Keratinocyte (primary cell): ENCODE data around the gene BBS7. TPM values are rescaled to one million over a fixed set of nuclear protein-coding genes. Genes with fewer than 3 reads are reported as not detected.

ENCODE experiments used
- DNase-seq: peaks from one replicate; pipeline ENCODE4 v3.0.0-alpha.2; 2011; ENCODE audit warnings: low read depth, missing footprints, low spot score
- FAIRE-seq: peaks from 2 replicates; lab custom pipeline; 2011; peaks lifted over from hg19 to GRCh38; lab: Jason Lieb, UNC
- H2AFZ ChIP-seq: 2 replicates; pipeline ENCODE4 v1.6.0; 2012; ENCODE audit warnings: low read length, control low read depth, inconsistent platforms; ENCODE audit not compliant: control insufficient read depth
- H3K27ac ChIP-seq: 2 replicates; pipeline ENCODE4 v1.5.1; 2011; ENCODE audit warnings: low read length; ENCODE audit not compliant: control insufficient read depth, insufficient read depth
- H3K27me3 ChIP-seq: 3 replicates; pipeline ENCODE4 v1.6.0; 2011; ENCODE audit warnings: low read length; ENCODE audit not compliant: control insufficient read depth, insufficient read depth; ENCODE audit errors: extremely low read depth
- H3K36me3 ChIP-seq, 2 experiments: 2 replicates in 1 of 2; 3 replicates in 1 of 2; pipeline ENCODE4 v1.5.1; 2011; ENCODE audit warnings: low read length in 2 of 2, mild to moderate bottlenecking in 1 of 2; ENCODE audit not compliant: control insufficient read depth in 2 of 2, insufficient read depth in 2 of 2; ENCODE audit errors: extremely low read depth in 1 of 2
- H3K4me1 ChIP-seq: 3 replicates; pipeline ENCODE4 v1.5.1; 2011; ENCODE audit warnings: low read length; ENCODE audit not compliant: control insufficient read depth, insufficient read depth; ENCODE audit errors: extremely low read depth
- H3K4me2 ChIP-seq: 3 replicates; pipeline ENCODE4 v1.6.0; 2011; ENCODE audit warnings: low read depth, low read length; ENCODE audit not compliant: control insufficient read depth, insufficient read depth; ENCODE audit errors: extremely low read depth
- H3K4me3 ChIP-seq, 3 experiments: fragments of 200-600 bp in 1 of 3; sonication (generic) in 1 of 3; 2 replicates in 2 of 3; 3 replicates in 1 of 3; pipeline ENCODE4 v1.5.1; 2011 to 2016; ENCODE audit warnings: low read length in 3 of 3, mild to moderate bottlenecking in 3 of 3, control low read depth in 2 of 3, inconsistent platforms in 1 of 3, low read depth in 1 of 3, mixed read lengths in 1 of 3, mixed run types in 1 of 3, moderate library complexity in 1 of 3; ENCODE audit not compliant: control insufficient read depth in 2 of 3, insufficient read depth in 2 of 3; ENCODE audit errors: extremely low read depth in 1 of 3
- H3K79me2 ChIP-seq: 2 replicates; pipeline ENCODE4 v1.6.0; 2012; ENCODE audit warnings: low read length; ENCODE audit not compliant: control insufficient read depth, insufficient read depth
- H3K9ac ChIP-seq: 3 replicates; pipeline ENCODE4 v1.6.0; 2011; ENCODE audit warnings: low read length; ENCODE audit not compliant: control insufficient read depth, insufficient read depth; ENCODE audit errors: extremely low read depth
- H3K9me1 ChIP-seq: 3 replicates; pipeline ENCODE4 v1.6.0; 2011; ENCODE audit warnings: low read length; ENCODE audit not compliant: control insufficient read depth, insufficient read depth; ENCODE audit errors: extremely low read depth
- H3K9me3 ChIP-seq: 2 replicates; pipeline ENCODE4 v1.5.1; 2012; ENCODE audit warnings: low read depth, low read length; ENCODE audit not compliant: control insufficient read depth
- H4K20me1 ChIP-seq: 3 replicates; pipeline ENCODE4 v1.6.0; 2011; ENCODE audit warnings: low read length; ENCODE audit not compliant: control insufficient read depth, insufficient read depth; ENCODE audit errors: extremely low read depth
- CTCF ChIP-seq, 3 experiments: IDR thresholded peaks in 1 of 3; conservative IDR thresholded peaks in 1 of 3; optimal IDR thresholded peaks in 1 of 3; 2 replicates in 2 of 3; 3 replicates in 1 of 3; pipeline versions ENCODE3 to v1.5.1; 2011; ENCODE audit warnings: low read length in 3 of 3, mild to moderate bottlenecking in 3 of 3, moderate library complexity in 2 of 3, control low read depth in 1 of 3, inconsistent platforms in 1 of 3; ENCODE audit not compliant: insufficient read depth in 2 of 3; ENCODE audit errors: extremely low read depth in 1 of 3
- EZH2 ChIP-seq: IDR thresholded peaks from one replicate; pipeline ENCODE4 v1.6.1; 2012; ENCODE audit warnings: inconsistent platforms, mild to moderate bottlenecking, low read length, moderate library complexity
- dilution Hi-C: fragments of 300-500 bp; cut with MboI; formaldehyde crosslinking; loops from one replicate; pipeline ENCODE4 v1.7.0; 2020; ENCODE audit warnings: low sequenced_read_pairs; ENCODE audit not compliant: extremely low pct_ligation_motif_present
- polyA plus RNA-seq, 5 experiments: library from polyadenylated mRNA; depleted of rRNA in 3 of 5; stranded (reverse) in 3 of 5; stranded (forward) in 1 of 5; unstranded in 1 of 5; fragments of >200 nt; gene quantifications; 1 replicate in 1 of 5; 2 replicates in 3 of 5; 3 replicates in 1 of 5; pipeline versions ENCODE4 v1.2.1 to v1.2.3, GENCODE V29; 2011 to 2012; ENCODE audit warnings: missing spikeins in 2 of 5, low read depth in 1 of 5, low replicate concordance in 1 of 5

BBS7 gene
- polyA plus RNA-seq, 1 donor (not counting 4 experiments of a cell fraction or from before 2014, with no cell fraction given), result 34.8 TPM

- Histone ChIP-seq H3K9me1 (no peaks in the 10 kb centered on the region), H3K36me3 (peaks cover 3 to 4% of the 10 kb centered on the region in 2 experiments), H3K9ac (no peak overlapping the region), H3K4me2 (no peak overlapping the region), H3K27me3 (no peaks in the 10 kb centered on the region), H3K4me3 (no peak overlapping the region), H3K9me3 (no peaks in the 10 kb centered on the region), H3K27ac (no peak overlapping the region), H3K79me2 (no peaks in the 10 kb centered on the region), H3K4me1 (no peaks in the 10 kb centered on the region), H4K20me1 (no peaks in the 10 kb centered on the region), H2AFZ (no peak overlapping the region)
- no peak for DNase-seq
- dilution Hi-C loops, result no loop called here
- TF ChIP-seq CTCF (optimal IDR thresholded peaks at IDR 0.05 in 1 of 3, IDR thresholded peaks at IDR 0.05 in 1 of 3, conservative IDR thresholded peaks at IDR 0.05 in 1 of 3; ENCODE audit: extremely low read depth in 1 of 3, insufficient read depth in 2 of 3, low read length in 3 of 3) (no peak), EZH2 (no peak)
- FAIRE-seq, result no peak
These were observed 18.9 kb downstream of the BBS7 start for GRCh38 chr4:121851354-121851753.

- no peak overlapping the region for H3K9ac ChIP-seq
- no peaks in the 10 kb centered on the region for H3K79me2 ChIP-seq
- H3K9me1 ChIP-seq, result no peaks in the 10 kb centered on the region
- DNase-seq, result no peak
- no peak overlapping the region for H3K4me2 ChIP-seq
- H2AFZ ChIP-seq, result no peak overlapping the region
- H3K27me3 ChIP-seq, result no peaks in the 10 kb centered on the region
- no peak overlapping the region for H3K4me3 ChIP-seq
- no peak for FAIRE-seq
- H4K20me1 ChIP-seq, result no peaks in the 10 kb centered on the region
- no peak overlapping the region for H3K27ac ChIP-seq
- H3K4me1 ChIP-seq, result no peaks in the 10 kb centered on the region
- H3K9me3 ChIP-seq, result no peaks in the 10 kb centered on the region
- dilution Hi-C loops, result no loop called here
- no peak for TF ChIP-seq CTCF (optimal IDR thresholded peaks at IDR 0.05 in 1 of 3, IDR thresholded peaks at IDR 0.05 in 1 of 3, conservative IDR thresholded peaks at IDR 0.05 in 1 of 3; ENCODE audit: extremely low read depth in 1 of 3, insufficient read depth in 2 of 3, low read length in 3 of 3)
- TF ChIP-seq EZH2, result no peak
- H3K36me3 ChIP-seq, result peaks cover 3 to 4% of the 10 kb centered on the region in 2 experiments
These were observed 23.6 kb downstream of the BBS7 start for GRCh38 chr4:121846662-121847061.
